Liver (tissue), 9 donors: Measurements from ENCODE around the gene METTL25. TPM values are rescaled to one million over a fixed set of nuclear protein-coding genes. Genes with fewer than 3 reads are reported as not detected.

Experiments used
- DNase-seq: peaks from one replicate; pipeline ENCODE4 v3.0.0-alpha.2; 2017; ENCODE audit warnings: low spot score
- H3K27ac ChIP-seq, 2 donors: one replicate each; pipeline ENCODE4 v1.7.0; 2013; ENCODE audit warnings: inconsistent platforms in 2 of 2, low read length in 2 of 2, control low read depth in 1 of 2, low read depth in 1 of 2, mild to moderate bottlenecking in 1 of 2
- H3K27me3 ChIP-seq, 4 donors: one replicate each; pipeline versions ENCODE4 v1.6.1 to v1.7.0; 2013; ENCODE audit warnings: low read length in 3 of 4, inconsistent platforms in 1 of 4, mild to moderate bottlenecking in 1 of 4, moderate library complexity in 1 of 4; ENCODE audit not compliant: control insufficient read depth in 4 of 4, insufficient read depth in 4 of 4
- H3K36me3 ChIP-seq, 4 donors: one replicate each; pipeline versions ENCODE4 v1.6.1 to v1.7.0; 2013; ENCODE audit warnings: low read length in 3 of 4, mild to moderate bottlenecking in 3 of 4, low read depth in 1 of 4, moderate library complexity in 1 of 4; ENCODE audit not compliant: control insufficient read depth in 4 of 4, insufficient read depth in 3 of 4
- H3K4me1 ChIP-seq, 4 donors: one replicate each; pipeline versions ENCODE4 v1.6.1 to v1.7.0; 2013; ENCODE audit warnings: low read length in 3 of 4, mild to moderate bottlenecking in 3 of 4, moderate library complexity in 1 of 4; ENCODE audit not compliant: control insufficient read depth in 4 of 4, insufficient read depth in 4 of 4
- H3K4me3 ChIP-seq, 3 donors: one replicate each; pipeline versions ENCODE4 v1.6.1 to v1.7.0; 2013; ENCODE audit warnings: low read length in 3 of 3, control low read depth in 1 of 3, low read depth in 1 of 3, mild to moderate bottlenecking in 1 of 3
- H3K9ac ChIP-seq, 2 donors: one replicate each; pipeline ENCODE4 v1.7.0; 2013; ENCODE audit warnings: low read length in 2 of 2, mild to moderate bottlenecking in 2 of 2, moderate library complexity in 2 of 2, control low read depth in 1 of 2, low read depth in 1 of 2
- H3K9me3 ChIP-seq, 4 donors: one replicate each; pipeline versions ENCODE4 v1.6.1 to v1.7.0; 2013; ENCODE audit warnings: low read length in 3 of 4; ENCODE audit not compliant: control insufficient read depth in 4 of 4
- ATF3 ChIP-seq: IDR thresholded peaks from 2 replicates; pipeline ENCODE4 v1.6.1; 2016; ENCODE audit warnings: antibody characterized with exemption
- CTCF ChIP-seq: fragments of 150-350 bp; IDR thresholded peaks from 2 replicates; pipeline ENCODE4 v1.5.1; 2017; ENCODE audit warnings: improper control_type of control experiment, low read depth, low read length; ENCODE audit not compliant: missing input control
- FOXA1 ChIP-seq: IDR thresholded peaks from 2 replicates; pipeline ENCODE4 v1.6.1; 2016; ENCODE audit warnings: antibody characterized with exemption
- FOXA2 ChIP-seq: IDR thresholded peaks from 2 replicates; pipeline ENCODE4 v1.6.1; 2016; ENCODE audit warnings: antibody characterized with exemption
- GABPA ChIP-seq, 2 donors: IDR thresholded peaks in 1 of 2; conservative IDR thresholded peaks in 1 of 2; 2 replicates each; pipeline ENCODE4 v1.6.1; 2016; ENCODE audit warnings: antibody characterized with exemption in 2 of 2, mild to moderate bottlenecking in 1 of 2, moderate library complexity in 1 of 2
- HNF4A ChIP-seq, 2 donors: conservative IDR thresholded peaks; 2 replicates each; pipeline ENCODE4 v1.6.1; 2016; ENCODE audit warnings: antibody characterized with exemption in 2 of 2, mild to moderate bottlenecking in 2 of 2
- HNF4G ChIP-seq: IDR thresholded peaks from 2 replicates; pipeline ENCODE4 v1.6.1; 2016; ENCODE audit warnings: antibody characterized with exemption
- JUND ChIP-seq, 2 donors: IDR thresholded peaks; 2 replicates each; pipeline ENCODE4 v1.6.1; 2016; ENCODE audit warnings: antibody characterized with exemption in 2 of 2
- MAX ChIP-seq: IDR thresholded peaks from 2 replicates; pipeline ENCODE4 v1.6.1; 2016; ENCODE audit warnings: antibody characterized with exemption
- NR2F2 ChIP-seq: IDR thresholded peaks from 2 replicates; pipeline ENCODE4 v1.6.1; 2016; ENCODE audit warnings: antibody characterized with exemption
- RAD21 ChIP-seq, 2 donors: IDR thresholded peaks; 2 replicates each; pipeline ENCODE4 v1.6.1; 2016; ENCODE audit warnings: antibody characterized with exemption in 2 of 2, mild to moderate bottlenecking in 2 of 2
- REST ChIP-seq: IDR thresholded peaks from 2 replicates; pipeline ENCODE4 v1.6.1; 2016; ENCODE audit warnings: antibody characterized with exemption, mild to moderate bottlenecking
- RXRA ChIP-seq, 2 donors: IDR thresholded peaks; 2 replicates each; pipeline ENCODE4 v1.6.1; 2017 to 2018; ENCODE audit warnings: antibody characterized with exemption in 2 of 2, mild to moderate bottlenecking in 1 of 2
- SP1 ChIP-seq: IDR thresholded peaks from 2 replicates; pipeline ENCODE4 v1.6.1; 2018; ENCODE audit warnings: antibody characterized with exemption, mild to moderate bottlenecking
- TAF1 ChIP-seq: conservative IDR thresholded peaks from 2 replicates; pipeline ENCODE4 v1.6.1; 2016; ENCODE audit warnings: antibody characterized with exemption, mild to moderate bottlenecking
- YY1 ChIP-seq: IDR thresholded peaks from 2 replicates; pipeline ENCODE4 v1.6.1; 2016; ENCODE audit warnings: antibody characterized with exemption, mild to moderate bottlenecking
- ZBTB33 ChIP-seq: IDR thresholded peaks from 2 replicates; pipeline ENCODE4 v1.6.1; 2016; ENCODE audit warnings: antibody characterized with exemption
- WGBS: extraction: QIAGEN DNeasy Blood & Tissue Kit; methylation state at CpG from one replicate; pipeline ENCODE4 v1.1.7; 2013; 5-methylcytosine and 5-hydroxymethylcytosine counted together
- polyA plus RNA-seq, 2 donors: library from polyadenylated mRNA; stranded (reverse) in 1 of 2; unstranded in 1 of 2; fragments of 200-250 nt in 1 of 2; fragments of >200 nt in 1 of 2; fragmentation: Nextera tagmentation in 1 of 2; extraction: Ambion mirVana in 1 of 2; gene quantifications; one replicate each; pipeline versions ENCODE4 v1.2.1 to v1.2.3, GENCODE V29; 2013 to 2015
- total RNA-seq, 2 donors: library from RNA; depleted of rRNA; stranded (reverse); fragments of >200 nt; gene quantifications; one replicate each; pipeline ENCODE4 v1.2.3, GENCODE V29; 2014
- donor health status: healthy.
- donor health status: healthy.
- donor health status: healthy.
- donor health status: healthy.
- donor health status: healthy.

The METTL25 gene
- total and polyA plus RNA-seq, 4 donors: 1.5 to 13.4 (median 9.6) TPM

DNA sequence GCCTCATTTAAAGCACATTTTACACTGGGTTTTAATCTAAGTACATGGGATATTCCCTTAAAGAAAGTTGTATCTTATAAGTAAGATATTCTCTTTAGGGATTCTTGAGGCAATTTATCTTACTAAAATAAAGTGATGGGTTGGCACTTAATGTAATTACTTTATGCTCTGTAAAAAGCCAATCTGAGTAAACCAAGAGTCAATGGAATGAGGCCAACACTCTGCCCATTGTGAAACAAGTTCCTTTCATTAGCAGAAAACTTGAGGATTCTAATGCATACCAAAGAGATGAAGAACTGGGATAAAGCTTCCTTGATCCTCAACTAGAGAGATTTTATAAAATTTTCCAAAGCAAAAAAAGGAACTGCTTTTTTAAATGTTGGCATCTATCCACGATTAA lies 121.2 kb downstream of the METTL25 start (continued):
- no peak for TF ChIP-seq ATF3

DNA sequence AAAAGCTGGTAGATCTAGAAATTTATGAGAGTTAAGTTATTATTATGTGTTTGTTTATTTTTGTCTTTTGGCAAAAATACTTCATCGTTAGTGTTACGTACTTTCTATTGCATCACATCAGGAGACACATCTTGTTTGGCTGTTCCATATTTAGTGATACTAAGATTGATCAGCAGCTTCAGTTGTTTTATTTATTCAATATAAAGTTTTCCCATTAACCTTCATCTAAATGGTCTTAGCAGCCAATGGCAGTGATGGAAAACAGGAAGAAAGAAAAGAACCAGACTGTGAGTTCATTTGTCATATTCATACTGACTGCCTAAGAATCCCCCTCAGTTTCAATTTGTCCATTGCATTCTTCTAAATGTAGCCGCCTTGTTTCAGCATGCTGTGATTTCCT lies 122.3 kb downstream of the METTL25 start:
- DNase-seq: no peak
- Histone ChIP-seq H3K36me3 (peaks cover 0 to 3% (median 0%) of the 10 kb centered on the region in 4 donors), H3K27ac (no peak overlapping the region), H3K9me3 (peaks cover 0 to 3% (median 0%) of the 10 kb centered on the region in 4 donors), H3K4me3 (no peak overlapping the region), H3K4me1 (no peaks in the 10 kb centered on the region), H3K9ac (no peak overlapping the region), H3K27me3 (no peaks in the 10 kb centered on the region)
- TF ChIP-seq ATF3: no peak
- no peak for TF ChIP-seq ZBTB33
- no peak for TF ChIP-seq HNF4A (conservative IDR thresholded peaks at IDR 0.05)
- no peak for TF ChIP-seq SP1
- no peak for TF ChIP-seq TAF1
- no peak for TF ChIP-seq YY1
- TF ChIP-seq JUND (IDR thresholded peaks at IDR 0.05): no peak
- no peak for TF ChIP-seq FOXA2
- TF ChIP-seq GABPA (IDR thresholded peaks at IDR 0.05 in 1 of 2, conservative IDR thresholded peaks at IDR 0.05 in 1 of 2): no peak
- no peak for TF ChIP-seq CTCF
- no peak for TF ChIP-seq FOXA1
- TF ChIP-seq REST: no peak
- no peak for TF ChIP-seq HNF4G
- no peak for TF ChIP-seq MAX
- TF ChIP-seq NR2F2: no peak
- no peak for TF ChIP-seq RXRA (IDR thresholded peaks at IDR 0.05)
- TF ChIP-seq RAD21 (IDR thresholded peaks at IDR 0.05): no peak
- WGBS: 92% methylated on average over 3 of the region's 3 CpGs
